ENCODE data around the gene DHFR.

DNA sequence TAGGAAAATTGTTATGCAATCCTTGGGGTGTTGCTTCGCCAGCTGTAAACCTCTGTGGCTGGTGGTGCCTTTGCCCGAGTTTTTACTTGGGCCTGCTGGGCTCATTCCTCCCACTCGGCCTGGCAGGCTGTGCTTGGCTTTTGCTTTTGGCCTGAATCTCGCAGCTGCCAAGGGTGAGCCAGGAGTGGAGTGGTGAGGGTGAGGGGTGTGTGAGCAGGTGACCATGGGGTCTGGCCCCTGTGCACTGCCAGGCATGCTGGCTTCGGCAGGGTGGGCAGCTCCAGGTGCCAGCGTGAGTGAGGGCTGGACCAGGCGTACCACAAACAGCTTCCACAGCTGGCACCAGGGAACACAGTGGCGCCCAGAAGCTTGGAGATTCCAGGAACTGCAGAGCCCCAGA is 12.6 kb upstream of the DHFR start:
- TF ChIP-seq, protein P1, sequence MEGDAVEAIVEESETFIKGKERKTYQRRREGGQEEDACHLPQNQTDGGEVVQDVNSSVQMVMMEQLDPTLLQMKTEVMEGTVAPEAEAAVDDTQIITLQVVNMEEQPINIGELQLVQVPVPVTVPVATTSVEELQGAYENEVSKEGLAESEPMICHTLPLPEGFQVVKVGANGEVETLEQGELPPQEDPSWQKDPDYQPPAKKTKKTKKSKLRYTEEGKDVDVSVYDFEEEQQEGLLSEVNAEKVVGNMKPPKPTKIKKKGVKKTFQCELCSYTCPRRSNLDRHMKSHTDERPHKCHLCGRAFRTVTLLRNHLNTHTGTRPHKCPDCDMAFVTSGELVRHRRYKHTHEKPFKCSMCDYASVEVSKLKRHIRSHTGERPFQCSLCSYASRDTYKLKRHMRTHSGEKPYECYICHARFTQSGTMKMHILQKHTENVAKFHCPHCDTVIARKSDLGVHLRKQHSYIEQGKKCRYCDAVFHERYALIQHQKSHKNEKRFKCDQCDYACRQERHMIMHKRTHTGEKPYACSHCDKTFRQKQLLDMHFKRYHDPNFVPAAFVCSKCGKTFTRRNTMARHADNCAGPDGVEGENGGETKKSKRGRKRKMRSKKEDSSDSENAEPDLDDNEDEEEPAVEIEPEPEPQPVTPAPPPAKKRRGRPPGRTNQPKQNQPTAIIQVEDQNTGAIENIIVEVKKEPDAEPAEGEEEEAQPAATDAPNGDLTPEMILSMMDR (IDR thresholded peaks at IDR 0.05; ENCODE audit: insufficient read depth, low read depth, low read length): no peak
- TF ChIP-seq EZH2 (IDR thresholded peaks at IDR 0.05; ENCODE audit: insufficient read depth, low read length): no peak

Measured in astrocyte (in vitro differentiated cells and primary cell).